ENCODE results near the gene MTFMT. TPM values are rescaled to one million over a fixed set of nuclear protein-coding genes. Genes with fewer than 3 reads are reported as not detected.

MTFMT gene
- total and polyA plus RNA-seq, 12 donors: 5.2 to 42.8 (median 16.5) TPM

DNA sequence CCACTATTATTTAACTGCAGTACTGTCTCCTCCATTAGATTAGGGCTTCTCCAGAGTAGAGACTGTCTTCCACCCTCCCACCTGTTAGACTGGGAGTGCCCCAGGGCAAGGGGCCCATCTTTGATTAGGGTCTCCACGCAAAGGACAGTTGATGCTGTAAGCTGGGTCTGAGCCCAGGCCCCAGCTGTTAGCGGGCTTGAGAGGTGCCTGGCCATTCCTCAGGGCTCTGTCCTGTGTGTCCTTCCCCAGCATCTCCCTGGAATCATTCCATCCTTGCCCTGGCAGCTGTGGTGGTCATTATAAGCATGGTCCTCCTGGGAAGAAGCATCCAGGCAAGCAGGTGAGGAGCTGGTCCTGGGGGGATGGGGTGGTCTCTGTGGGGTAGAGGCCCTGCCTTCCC is 21.8 kb upstream of the MTFMT start:
- no peaks in the 10 kb centered on the region for H3K27me3 ChIP-seq
- intact Hi-C loops (cut with DNase I): loop anchor here in 1 of 2 donors (10.0 kb wide), 1 partner anchor 54 kb away; no protein-coding TSS in a partner anchor
- no peak overlapping the region for H3K27ac ChIP-seq
- H3K4me3 ChIP-seq: no peak overlapping the region
- TF ChIP-seq, protein P1, sequence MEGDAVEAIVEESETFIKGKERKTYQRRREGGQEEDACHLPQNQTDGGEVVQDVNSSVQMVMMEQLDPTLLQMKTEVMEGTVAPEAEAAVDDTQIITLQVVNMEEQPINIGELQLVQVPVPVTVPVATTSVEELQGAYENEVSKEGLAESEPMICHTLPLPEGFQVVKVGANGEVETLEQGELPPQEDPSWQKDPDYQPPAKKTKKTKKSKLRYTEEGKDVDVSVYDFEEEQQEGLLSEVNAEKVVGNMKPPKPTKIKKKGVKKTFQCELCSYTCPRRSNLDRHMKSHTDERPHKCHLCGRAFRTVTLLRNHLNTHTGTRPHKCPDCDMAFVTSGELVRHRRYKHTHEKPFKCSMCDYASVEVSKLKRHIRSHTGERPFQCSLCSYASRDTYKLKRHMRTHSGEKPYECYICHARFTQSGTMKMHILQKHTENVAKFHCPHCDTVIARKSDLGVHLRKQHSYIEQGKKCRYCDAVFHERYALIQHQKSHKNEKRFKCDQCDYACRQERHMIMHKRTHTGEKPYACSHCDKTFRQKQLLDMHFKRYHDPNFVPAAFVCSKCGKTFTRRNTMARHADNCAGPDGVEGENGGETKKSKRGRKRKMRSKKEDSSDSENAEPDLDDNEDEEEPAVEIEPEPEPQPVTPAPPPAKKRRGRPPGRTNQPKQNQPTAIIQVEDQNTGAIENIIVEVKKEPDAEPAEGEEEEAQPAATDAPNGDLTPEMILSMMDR (IDR thresholded peaks at IDR 0.05): no peak
- no peak for DNase-seq
- H3K36me3 ChIP-seq (replicated peaks in 1 of 2): no peaks in the 10 kb centered on the region
- peaks cover 0 to 9% of the 10 kb centered on the region in 2 donors for H3K4me1 ChIP-seq (replicated peaks in 1 of 2)
- H3K9me3 ChIP-seq (replicated peaks in 1 of 3): no peaks in the 10 kb centered on the region
- 71 to 93% (median 83%) methylated on average over 1 to 2 of the region's 2 CpGs for WGBS, 4 donors

DNA sequence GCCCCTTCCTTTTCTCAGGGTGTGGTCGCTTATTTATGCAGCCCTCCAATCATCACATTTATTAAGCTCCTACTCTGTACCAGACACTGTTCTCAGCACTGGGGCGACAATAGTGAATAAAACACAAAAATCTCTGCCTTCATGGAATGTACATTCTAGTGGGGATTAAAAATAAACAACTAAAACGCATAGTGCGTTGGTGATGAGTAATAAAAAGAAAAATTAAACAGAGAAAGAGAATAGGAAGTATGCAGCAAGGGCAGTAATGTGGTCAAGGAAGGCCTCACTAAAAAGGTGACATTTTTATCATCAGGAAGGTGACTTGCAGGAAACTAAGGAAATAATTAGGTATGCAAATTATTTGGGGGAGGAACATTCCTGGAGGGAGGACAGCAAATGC is 20.8 kb upstream of the MTFMT start:
- Histone ChIP-seq H3K9me3 (replicated peaks in 1 of 3) (no peaks in the 10 kb centered on the region), H3K27ac (no peak overlapping the region), H3K4me1 (replicated peaks in 1 of 2) (peaks cover 0 to 9% of the 10 kb centered on the region in 2 donors), H3K4me3 (no peak overlapping the region), H3K36me3 (replicated peaks in 1 of 2) (no peaks in the 10 kb centered on the region), H3K27me3 (no peaks in the 10 kb centered on the region)
- WGBS, 4 donors: 53 to 61% (median 59%) methylated on average over 4 of the region's 4 CpGs
- intact Hi-C loops (cut with DNase I): loop anchor here in 1 of 2 donors (10.0 kb wide), 1 partner anchor 55 kb away; no protein-coding TSS in a partner anchor
- TF ChIP-seq, protein P1 (IDR thresholded peaks at IDR 0.05): no peak
- no peak for TF ChIP-seq POLR2A (IDR thresholded peaks at IDR 0.05)
- no peak for DNase-seq

DNA sequence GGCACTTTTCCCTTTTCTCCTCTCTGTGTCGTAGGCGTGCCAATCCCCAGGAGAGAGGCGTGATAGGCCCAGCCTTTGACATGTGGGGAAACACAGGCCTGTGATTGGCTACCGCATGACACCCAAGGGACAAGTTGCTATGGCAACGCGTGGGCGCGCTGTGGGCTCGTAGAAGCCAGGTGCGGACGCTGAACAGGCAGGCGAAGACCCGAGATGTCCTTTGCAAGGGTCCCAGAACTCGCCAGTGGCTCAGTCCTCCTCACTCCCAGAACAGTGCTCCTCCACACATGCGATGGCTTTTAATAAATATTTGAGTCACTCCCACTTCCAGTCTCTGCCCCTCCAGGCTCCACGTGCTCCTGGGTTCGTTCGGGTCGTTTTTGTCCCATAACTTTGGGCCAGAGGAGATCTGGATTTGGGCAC is 20.0 kb upstream of the MTFMT start:
- no peaks in the 10 kb centered on the region for H3K36me3 ChIP-seq (replicated peaks in 1 of 2)
- TF ChIP-seq POLR2A (IDR thresholded peaks at IDR 0.05): no peak
- TF ChIP-seq, protein P1 (IDR thresholded peaks at IDR 0.05): no peak
- H3K9me3 ChIP-seq (replicated peaks in 1 of 3): no peaks in the 10 kb centered on the region
- H3K4me3 ChIP-seq: peak overlapping the region in 1 of 4 donors; percentile 34
- intact Hi-C loops (cut with DNase I): loop anchor here in 1 of 2 donors (10.0 kb wide), 1 partner anchor 45 kb away; no protein-coding TSS in a partner anchor
- no peaks in the 10 kb centered on the region for H3K27me3 ChIP-seq
- peaks cover 0 to 17% of the 10 kb centered on the region in 2 donors for H3K4me1 ChIP-seq (replicated peaks in 1 of 2)
- 0 to 4% (median 2%) methylated on average over 8 to 19 of the region's 19 CpGs for WGBS, 4 donors
- H3K27ac ChIP-seq: no peak overlapping the region
- peak; percentile 87 to 98 (median 94) for DNase-seq

DNA sequence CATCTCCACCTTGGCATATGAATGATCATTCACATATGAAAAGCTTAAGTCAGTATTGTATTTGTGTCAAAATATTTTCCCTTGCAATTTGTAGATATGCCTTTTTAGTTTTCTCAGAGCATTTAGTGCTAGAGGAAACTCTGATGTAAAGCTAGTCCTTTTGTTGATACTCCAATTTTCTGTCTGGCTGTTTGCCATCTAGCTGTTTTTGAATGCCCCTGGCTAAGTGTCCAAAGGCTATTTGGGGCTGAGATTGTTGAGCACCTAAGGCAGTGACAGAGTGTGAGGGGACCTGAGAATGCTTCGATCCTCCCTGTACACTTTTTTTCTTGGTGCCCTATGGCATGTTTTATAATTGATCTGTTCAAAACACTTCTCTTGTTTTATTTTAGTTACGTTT is 18.8 kb upstream of the MTFMT start:
- no peaks in the 10 kb centered on the region for H3K36me3 ChIP-seq (replicated peaks in 1 of 2)
- no peaks in the 10 kb centered on the region for H3K9me3 ChIP-seq (replicated peaks in 1 of 3)
- H3K27ac ChIP-seq: no peak overlapping the region
- intact Hi-C loops (cut with DNase I): loop anchor here in 1 of 2 donors (10.0 kb wide), 1 partner anchor 47 kb away; no protein-coding TSS in a partner anchor
- no peak overlapping the region for H3K4me3 ChIP-seq
- 72 to 74% (median 72%) methylated on average over 2 of the region's 2 CpGs for WGBS, 4 donors
- no peak for DNase-seq
- H3K27me3 ChIP-seq: no peaks in the 10 kb centered on the region
- H3K4me1 ChIP-seq (replicated peaks in 1 of 2): peaks cover 0 to 17% of the 10 kb centered on the region in 2 donors
- TF ChIP-seq, protein P1 (IDR thresholded peaks at IDR 0.05): no peak
- TF ChIP-seq POLR2A (IDR thresholded peaks at IDR 0.05): no peak

Measured in adrenal gland (tissue), 12 donors.